ENCODE measurements around the gene XIAP.
A peak's percentile ranks its signal among the peaks of the same experiment; 100 is the strongest.
"Not testable (repeated sequence)": the region's sequence is repeated elsewhere in the genome, so short reads cannot be mapped to it uniquely, and the experiment has no call there.

The XIAP gene

DNA sequence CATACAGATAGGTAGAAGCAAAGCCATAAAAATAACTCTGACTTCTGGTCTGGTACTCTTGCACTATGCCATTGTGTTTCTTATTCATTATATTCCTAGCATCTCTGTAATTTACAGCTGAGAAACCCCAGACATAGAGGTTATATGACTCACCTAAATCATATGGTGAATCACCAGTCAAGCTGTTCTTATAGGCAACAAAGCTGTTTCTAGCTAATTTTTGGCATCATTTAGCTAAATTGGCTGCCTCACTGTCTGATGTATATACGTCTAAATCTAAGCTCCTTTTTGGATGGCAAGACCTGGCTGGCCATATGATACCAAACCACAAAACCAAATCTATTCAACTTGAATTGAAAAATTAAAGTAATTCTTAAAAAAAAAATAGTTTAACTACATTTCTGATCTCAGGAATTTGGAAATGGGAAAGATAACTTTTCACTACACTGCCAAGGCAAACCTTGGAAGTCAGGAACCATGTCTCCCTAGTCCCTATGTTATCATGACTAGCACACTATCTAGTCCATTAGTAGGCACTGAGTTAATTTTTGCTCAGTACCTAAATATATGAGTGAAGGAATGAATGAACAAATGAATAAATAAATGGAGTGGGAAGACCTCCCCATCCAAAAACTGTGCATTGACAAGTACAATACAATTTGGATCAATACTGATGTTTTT is 60.4 kb downstream of the XIAP start:
- Histone ChIP-seq H3K27me3 (replicated peaks) (no peaks in the 10 kb centered on the region), H3K4me3 (ENCODE audit: low read depth, low read length) (no peak overlapping the region), H3K36me3 (replicated peaks) (no peaks in the 10 kb centered on the region), H3K27ac (no peak overlapping the region)
- TF ChIP-seq, protein P1, sequence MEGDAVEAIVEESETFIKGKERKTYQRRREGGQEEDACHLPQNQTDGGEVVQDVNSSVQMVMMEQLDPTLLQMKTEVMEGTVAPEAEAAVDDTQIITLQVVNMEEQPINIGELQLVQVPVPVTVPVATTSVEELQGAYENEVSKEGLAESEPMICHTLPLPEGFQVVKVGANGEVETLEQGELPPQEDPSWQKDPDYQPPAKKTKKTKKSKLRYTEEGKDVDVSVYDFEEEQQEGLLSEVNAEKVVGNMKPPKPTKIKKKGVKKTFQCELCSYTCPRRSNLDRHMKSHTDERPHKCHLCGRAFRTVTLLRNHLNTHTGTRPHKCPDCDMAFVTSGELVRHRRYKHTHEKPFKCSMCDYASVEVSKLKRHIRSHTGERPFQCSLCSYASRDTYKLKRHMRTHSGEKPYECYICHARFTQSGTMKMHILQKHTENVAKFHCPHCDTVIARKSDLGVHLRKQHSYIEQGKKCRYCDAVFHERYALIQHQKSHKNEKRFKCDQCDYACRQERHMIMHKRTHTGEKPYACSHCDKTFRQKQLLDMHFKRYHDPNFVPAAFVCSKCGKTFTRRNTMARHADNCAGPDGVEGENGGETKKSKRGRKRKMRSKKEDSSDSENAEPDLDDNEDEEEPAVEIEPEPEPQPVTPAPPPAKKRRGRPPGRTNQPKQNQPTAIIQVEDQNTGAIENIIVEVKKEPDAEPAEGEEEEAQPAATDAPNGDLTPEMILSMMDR (IDR thresholded peaks at IDR 0.05; ENCODE audit: low read depth, low read length, missing control alignments): no peak
- peak; percentile 38 for DNase-seq
- in situ Hi-C loops (cut with HindIII; ENCODE audit: low pct_ligation_motif_present, low sequenced_read_pairs): no loop called here

DNA sequence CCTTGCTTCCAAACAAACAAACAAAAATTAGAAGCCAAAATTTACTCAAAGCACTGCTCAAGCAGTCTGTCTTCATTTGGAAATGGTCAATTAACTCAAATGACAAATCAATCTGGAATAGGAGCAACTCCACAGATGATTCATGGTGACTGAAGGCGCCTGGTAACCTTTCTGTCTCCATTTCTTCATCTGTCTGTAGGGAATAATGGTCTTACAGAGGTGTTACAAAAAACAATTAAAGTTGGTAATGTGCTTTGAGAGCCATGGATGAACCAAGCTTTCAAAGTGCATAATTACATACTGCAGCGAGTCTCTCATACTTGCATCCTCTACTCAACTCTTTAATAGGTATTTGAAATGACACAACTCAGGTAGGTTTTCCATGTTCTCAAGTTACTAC is 63.4 kb downstream of the XIAP start:
- Histone ChIP-seq H3K36me3 (replicated peaks) (no peaks in the 10 kb centered on the region), H3K4me3 (ENCODE audit: low read depth, low read length) (no peak overlapping the region), H3K27ac (no peak overlapping the region), H3K27me3 (replicated peaks) (no peaks in the 10 kb centered on the region)
- in situ Hi-C loops (cut with HindIII; ENCODE audit: low pct_ligation_motif_present, low sequenced_read_pairs): no loop called here
- DNase-seq: no peak
- TF ChIP-seq, protein P1 (IDR thresholded peaks at IDR 0.05; ENCODE audit: low read depth, low read length, missing control alignments): no peak

DNA sequence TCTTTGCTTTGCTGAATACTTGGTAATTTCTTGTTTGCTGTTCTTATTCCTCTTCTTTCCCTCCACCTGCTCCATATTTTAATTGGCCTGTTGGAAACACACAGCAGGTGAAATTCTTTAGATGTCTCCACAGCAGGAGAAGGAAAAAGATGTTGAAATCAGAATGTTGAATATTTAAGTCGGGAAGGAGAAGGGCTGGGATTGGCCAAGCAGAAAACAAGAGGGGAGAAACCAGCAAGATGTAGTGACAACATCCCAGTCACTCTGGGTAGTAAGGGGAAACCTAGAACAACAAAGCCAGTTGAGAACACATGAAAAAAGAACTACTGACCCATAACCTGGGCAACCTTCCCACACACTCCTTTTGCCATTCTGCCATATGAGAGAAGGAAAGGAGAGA is 64.3 kb downstream of the XIAP start:
- no peak overlapping the region for H3K4me3 ChIP-seq (ENCODE audit: low read depth, low read length)
- in situ Hi-C loops (cut with HindIII; ENCODE audit: low pct_ligation_motif_present, low sequenced_read_pairs): no loop called here
- TF ChIP-seq, protein P1 (IDR thresholded peaks at IDR 0.05; ENCODE audit: low read depth, low read length, missing control alignments): no peak
- no peaks in the 10 kb centered on the region for H3K36me3 ChIP-seq (replicated peaks)
- DNase-seq: no peak
- no peaks in the 10 kb centered on the region for H3K27me3 ChIP-seq (replicated peaks)
- H3K27ac ChIP-seq: no peak overlapping the region

DNA sequence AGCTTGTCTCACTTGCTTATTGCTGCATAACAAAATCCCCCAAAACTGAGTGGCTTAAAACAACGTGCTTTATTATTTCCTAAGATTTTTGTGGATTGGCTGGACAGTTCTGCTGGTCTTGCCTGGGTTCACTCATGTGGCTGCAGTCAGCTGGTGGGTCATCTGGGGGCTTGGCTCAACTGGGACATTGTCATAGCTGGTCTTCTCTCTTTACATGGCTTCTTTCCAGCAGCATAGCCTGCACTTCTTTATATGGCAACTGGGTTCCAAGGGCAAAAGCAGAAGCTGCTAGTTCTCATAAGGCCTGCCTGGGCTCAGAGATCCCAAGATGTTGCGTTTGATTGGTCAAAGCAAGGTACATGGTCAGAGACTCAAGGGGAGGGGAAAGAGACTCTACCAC is 68.0 kb downstream of the XIAP start:
- TF ChIP-seq, protein P1 (IDR thresholded peaks at IDR 0.05; ENCODE audit: low read depth, low read length, missing control alignments): no peak
- Histone ChIP-seq H3K36me3 (replicated peaks) (no peaks in the 10 kb centered on the region), H3K27me3 (replicated peaks) (no peaks in the 10 kb centered on the region), H3K4me3 (ENCODE audit: low read depth, low read length) (no peak overlapping the region), H3K27ac (no peak overlapping the region)
- in situ Hi-C loops (cut with HindIII; ENCODE audit: low pct_ligation_motif_present, low sequenced_read_pairs): no loop called here
- no peak for DNase-seq

DNA sequence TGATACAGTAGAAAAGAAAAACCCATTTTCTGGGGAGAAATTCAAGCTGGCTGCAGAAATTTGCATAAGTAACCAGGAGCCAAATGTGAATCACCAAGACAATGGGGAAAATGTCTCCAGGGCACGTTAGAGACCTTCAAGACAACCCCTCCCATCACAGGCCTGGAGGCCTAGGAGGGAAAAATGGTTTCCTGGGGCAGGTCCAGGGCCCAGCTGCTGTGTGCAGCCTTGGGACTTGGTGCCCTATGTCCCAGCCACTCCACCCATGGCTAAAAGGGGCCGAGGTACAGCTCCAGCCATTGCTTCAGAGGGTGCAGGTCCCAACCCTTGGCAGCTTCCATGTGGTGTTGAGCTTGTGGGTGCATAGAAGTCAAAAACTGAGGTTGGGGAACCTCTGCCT is 72.2 kb downstream of the XIAP start:
- in situ Hi-C loops (cut with HindIII; ENCODE audit: low pct_ligation_motif_present, low sequenced_read_pairs); H3K27ac ChIP-seq; DNase-seq; H3K36me3 ChIP-seq (replicated peaks); H3K4me3 ChIP-seq (ENCODE audit: low read depth, low read length); H3K27me3 ChIP-seq (replicated peaks): not testable (repeated sequence)

DNA sequence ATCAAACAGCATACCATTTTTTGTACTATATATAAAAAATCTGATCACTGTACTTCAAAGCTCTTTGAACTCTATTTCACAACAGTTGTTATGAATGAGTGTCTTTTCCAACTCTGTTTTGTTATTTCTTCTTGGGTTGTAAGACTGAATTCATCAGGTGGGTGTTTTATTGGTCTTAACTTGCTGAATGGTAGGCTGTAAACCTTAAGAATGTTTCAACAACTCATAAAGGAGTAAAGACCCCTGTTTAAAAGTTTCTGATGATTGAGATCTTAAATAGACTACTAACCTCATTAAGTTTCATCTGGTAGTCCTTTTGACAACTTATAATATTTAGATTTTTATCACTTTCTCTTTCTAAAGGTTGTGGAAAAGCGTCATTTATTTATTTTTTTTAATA is 83.2 kb downstream of the XIAP start:
- in situ Hi-C loops (cut with HindIII; ENCODE audit: low pct_ligation_motif_present, low sequenced_read_pairs): no loop called here
- Histone ChIP-seq H3K4me3 (ENCODE audit: low read depth, low read length) (no peak overlapping the region), H3K27me3 (replicated peaks) (no peaks in the 10 kb centered on the region), H3K27ac (no peak overlapping the region), H3K36me3 (replicated peaks) (no peaks in the 10 kb centered on the region)
- DNase-seq: no peak
- TF ChIP-seq, protein P1 (IDR thresholded peaks at IDR 0.05; ENCODE audit: low read depth, low read length, missing control alignments): no peak

Measured in brain microvascular endothelial cell (primary cell).